NB4 (cell line): Measurements from ENCODE around the gene CEP83.

ENCODE experiments used
- POLR2A ChIP-seq: IDR thresholded peaks from 2 replicates; pipeline ENCODE4 v1.6.1; 2011; ENCODE audit warnings: mild to moderate bottlenecking; ENCODE audit not compliant: insufficient read length; ENCODE audit errors: extremely low read depth
- TF ChIP-seq, protein P1 (sequence below): IDR thresholded peaks from one replicate; pipeline ENCODE4 v1.5.1; 2012; ENCODE audit warnings: low read depth, low read length

DNA sequence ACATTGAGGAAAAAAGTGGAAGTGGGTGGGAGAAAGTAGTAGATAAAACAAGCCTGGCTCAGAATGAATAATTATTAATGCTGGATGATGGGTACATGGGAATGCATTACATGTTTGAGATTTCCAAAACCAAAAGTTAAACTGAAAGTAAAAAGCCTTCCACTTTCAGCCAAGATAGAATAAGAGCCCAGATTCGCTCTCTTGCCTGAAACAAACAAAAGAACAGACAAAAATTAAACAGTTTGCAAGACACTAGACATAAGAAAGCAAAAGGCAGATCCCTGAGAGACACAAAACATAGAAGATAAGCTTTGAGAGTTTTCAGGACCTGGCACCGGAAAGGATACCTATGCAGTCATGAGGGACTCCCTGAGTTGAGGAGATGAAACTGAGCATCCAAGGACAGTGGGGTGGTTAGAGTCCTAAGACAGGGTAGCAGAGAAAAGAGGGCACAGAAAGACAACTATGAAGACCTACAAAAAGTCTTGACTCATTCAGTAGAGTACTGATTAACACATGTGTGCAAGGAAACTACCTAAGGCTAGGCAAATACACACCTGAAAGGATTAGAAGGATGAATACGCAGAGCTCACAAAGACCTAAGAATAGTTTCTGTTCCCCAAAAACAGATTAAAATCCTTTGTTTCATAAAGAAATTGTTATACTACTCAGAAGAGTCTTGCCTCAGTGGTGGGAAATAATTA lies 54.1 kb downstream of the CEP83 start:
- TF ChIP-seq, protein P1, sequence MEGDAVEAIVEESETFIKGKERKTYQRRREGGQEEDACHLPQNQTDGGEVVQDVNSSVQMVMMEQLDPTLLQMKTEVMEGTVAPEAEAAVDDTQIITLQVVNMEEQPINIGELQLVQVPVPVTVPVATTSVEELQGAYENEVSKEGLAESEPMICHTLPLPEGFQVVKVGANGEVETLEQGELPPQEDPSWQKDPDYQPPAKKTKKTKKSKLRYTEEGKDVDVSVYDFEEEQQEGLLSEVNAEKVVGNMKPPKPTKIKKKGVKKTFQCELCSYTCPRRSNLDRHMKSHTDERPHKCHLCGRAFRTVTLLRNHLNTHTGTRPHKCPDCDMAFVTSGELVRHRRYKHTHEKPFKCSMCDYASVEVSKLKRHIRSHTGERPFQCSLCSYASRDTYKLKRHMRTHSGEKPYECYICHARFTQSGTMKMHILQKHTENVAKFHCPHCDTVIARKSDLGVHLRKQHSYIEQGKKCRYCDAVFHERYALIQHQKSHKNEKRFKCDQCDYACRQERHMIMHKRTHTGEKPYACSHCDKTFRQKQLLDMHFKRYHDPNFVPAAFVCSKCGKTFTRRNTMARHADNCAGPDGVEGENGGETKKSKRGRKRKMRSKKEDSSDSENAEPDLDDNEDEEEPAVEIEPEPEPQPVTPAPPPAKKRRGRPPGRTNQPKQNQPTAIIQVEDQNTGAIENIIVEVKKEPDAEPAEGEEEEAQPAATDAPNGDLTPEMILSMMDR, result no peak
- TF ChIP-seq POLR2A, result no peak
